OCI-LY3 (cell line): ENCODE results near the gene CCSER1.

ENCODE experiments used
- CTCF ChIP-seq: fragments of 200-600, 300-600 bp; sonication (generic); IDR thresholded peaks from 2 replicates; pipeline ENCODE4 v1.5.1; 2014; ENCODE audit warnings: antibody characterized with exemption, low read length, low read depth
- EZH2phosphoT487 ChIP-seq: fragments of 200-600 bp; shearing (Covaris generic); IDR thresholded peaks from 2 replicates; pipeline ENCODE4 v1.6.1; 2018; ENCODE audit warnings: antibody characterized with exemption, mixed run types, low read depth

- TF ChIP-seq CTCF, result no peak
- TF ChIP-seq EZH2phosphoT487, result no peak
Observed at GRCh38 chr4:90715242-90715641, 588.0 kb downstream of the CCSER1 start.
